ENCODE results near the gene GPRIN3.
"Not testable (repeated sequence)": the region's sequence is repeated elsewhere in the genome, so short reads cannot be mapped to it uniquely, and the experiment has no call there.

Gene GPRIN3

DNA sequence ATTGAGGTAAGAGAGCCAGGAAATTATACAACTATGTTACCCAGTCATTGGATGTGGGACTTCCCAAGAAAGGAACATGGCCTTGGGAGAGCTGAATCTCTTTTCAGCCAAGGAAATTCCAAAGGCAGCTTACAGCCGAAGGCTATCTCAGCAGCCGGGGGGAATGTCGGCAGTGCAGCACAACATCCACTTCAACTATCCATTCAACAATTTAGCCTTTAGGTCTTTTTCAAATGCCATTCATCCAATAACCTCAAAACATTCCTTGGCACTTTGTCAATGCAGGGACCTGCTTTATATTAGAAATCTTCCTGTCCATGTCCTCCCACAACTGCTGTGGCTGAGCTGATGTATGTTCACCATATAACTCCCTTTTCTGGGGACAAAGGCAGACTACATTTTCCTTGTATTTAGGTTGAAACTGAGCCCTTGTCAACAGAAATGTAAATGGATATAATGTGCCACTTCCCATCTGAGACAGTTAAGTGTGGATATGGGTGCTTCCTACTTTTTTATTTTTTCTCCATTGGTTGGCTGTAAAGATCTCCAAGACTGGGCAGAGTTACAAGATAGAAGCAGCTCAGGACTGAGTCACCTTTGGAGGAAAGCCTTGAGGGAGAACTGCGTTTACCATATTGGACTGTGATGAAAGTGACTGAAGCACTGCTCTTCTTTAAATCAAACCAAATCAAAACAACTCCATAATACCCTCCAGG, 94.8 kb downstream of the GPRIN3 start:
- in situ Hi-C loops (cut with MboI; ENCODE audit: low pct_unique_long_range_greater_than_20kb, low sequenced_read_pairs, unreplicated experiment): no loop called here
- no peak for DNase-seq (ENCODE audit: low spot score)
- TF ChIP-seq, protein P1, sequence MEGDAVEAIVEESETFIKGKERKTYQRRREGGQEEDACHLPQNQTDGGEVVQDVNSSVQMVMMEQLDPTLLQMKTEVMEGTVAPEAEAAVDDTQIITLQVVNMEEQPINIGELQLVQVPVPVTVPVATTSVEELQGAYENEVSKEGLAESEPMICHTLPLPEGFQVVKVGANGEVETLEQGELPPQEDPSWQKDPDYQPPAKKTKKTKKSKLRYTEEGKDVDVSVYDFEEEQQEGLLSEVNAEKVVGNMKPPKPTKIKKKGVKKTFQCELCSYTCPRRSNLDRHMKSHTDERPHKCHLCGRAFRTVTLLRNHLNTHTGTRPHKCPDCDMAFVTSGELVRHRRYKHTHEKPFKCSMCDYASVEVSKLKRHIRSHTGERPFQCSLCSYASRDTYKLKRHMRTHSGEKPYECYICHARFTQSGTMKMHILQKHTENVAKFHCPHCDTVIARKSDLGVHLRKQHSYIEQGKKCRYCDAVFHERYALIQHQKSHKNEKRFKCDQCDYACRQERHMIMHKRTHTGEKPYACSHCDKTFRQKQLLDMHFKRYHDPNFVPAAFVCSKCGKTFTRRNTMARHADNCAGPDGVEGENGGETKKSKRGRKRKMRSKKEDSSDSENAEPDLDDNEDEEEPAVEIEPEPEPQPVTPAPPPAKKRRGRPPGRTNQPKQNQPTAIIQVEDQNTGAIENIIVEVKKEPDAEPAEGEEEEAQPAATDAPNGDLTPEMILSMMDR (IDR thresholded peaks at IDR 0.05; ENCODE audit: extremely low read depth, insufficient read depth, missing control alignments): no peak

DNA sequence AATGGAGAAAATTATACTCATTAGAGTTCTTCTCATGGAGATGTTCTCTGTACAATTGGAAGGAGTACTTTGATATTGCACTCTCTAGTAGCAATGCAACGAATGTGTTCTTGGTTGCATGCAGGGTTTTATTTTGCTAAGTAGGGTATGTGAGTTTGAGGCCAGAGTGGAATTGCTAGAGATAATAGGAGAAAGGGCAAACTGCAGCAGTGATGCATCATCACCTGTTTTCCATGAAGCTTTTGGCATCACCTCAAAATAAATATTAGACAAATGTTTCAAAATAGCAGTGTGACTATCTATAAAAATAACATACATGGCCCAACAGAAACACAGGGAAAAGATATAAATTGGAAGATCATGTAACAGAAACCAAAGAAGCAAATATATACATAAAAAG, 103.0 kb downstream of the GPRIN3 start:
- no peak for DNase-seq (ENCODE audit: low spot score)
- TF ChIP-seq, protein P1 (IDR thresholded peaks at IDR 0.05; ENCODE audit: extremely low read depth, insufficient read depth, missing control alignments): no peak
- in situ Hi-C loops (cut with MboI; ENCODE audit: low pct_unique_long_range_greater_than_20kb, low sequenced_read_pairs, unreplicated experiment): no loop called here

DNA sequence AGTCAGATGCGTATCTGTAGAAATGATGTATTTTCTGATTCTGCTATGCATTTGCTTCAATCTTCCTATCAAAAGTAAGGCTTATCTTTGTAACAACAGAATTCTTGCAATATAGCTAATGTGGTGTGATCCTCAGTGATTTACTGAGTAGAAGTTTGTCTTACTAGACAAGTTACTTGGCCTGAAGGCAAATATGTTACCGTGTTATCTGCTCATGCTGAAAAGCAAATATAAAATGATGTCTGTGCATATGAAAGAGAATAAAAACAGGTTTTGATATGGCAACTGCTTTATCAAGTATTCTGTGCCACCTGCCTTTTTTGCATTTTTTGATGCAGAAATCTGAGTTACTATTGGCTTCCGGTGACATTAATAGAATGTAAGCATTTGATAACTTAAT, 103.7 kb downstream of the GPRIN3 start:
- in situ Hi-C loops (cut with MboI; ENCODE audit: low pct_unique_long_range_greater_than_20kb, low sequenced_read_pairs, unreplicated experiment): no loop called here
- TF ChIP-seq, protein P1 (IDR thresholded peaks at IDR 0.05; ENCODE audit: extremely low read depth, insufficient read depth, missing control alignments): no peak
- no peak for DNase-seq (ENCODE audit: low spot score)

DNA sequence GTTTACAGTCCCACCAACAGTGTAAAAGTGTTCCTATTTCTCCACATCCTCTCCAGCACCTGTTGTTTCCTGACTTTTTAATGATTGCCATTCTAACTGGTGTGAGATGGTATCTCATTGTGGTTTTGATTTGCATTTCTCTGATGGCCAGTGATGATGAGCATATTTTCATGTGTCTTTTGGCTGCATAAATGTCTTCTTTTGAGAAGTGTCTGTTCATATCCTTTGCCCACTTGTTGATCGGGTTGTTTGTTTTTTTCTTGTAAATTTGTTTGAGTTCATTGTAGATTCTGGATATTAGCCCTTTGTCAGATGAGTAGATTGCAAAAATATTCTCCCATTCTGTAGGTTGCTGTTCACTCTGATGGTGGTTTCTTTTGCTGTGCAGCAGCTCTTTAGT, 108.2 kb downstream of the GPRIN3 start:
- DNase-seq (ENCODE audit: low spot score); in situ Hi-C loops (cut with MboI; ENCODE audit: low pct_unique_long_range_greater_than_20kb, low sequenced_read_pairs, unreplicated experiment): not testable (repeated sequence)

DNA sequence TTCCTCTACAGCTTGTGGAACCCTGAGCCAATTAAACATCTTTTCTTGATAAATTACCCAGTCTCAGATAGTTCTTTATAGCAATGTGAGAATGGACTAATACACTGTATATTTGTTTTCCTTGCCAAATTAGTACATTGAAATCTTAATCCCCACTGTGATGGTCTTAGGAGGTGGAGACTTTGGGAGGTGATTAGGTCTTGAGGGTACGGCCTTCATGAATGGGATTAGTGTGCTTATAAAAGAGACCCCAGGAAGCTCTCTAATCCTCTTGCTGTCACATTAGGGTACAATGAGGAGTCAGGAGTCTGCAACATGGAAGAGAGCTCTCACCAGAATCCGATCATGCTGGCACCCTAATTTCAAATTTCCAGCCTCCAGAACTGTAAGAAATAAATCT, 109.7 kb downstream of the GPRIN3 start:
- DNase-seq (ENCODE audit: low spot score): no peak
- in situ Hi-C loops (cut with MboI; ENCODE audit: low pct_unique_long_range_greater_than_20kb, low sequenced_read_pairs, unreplicated experiment): no loop called here
- TF ChIP-seq, protein P1 (IDR thresholded peaks at IDR 0.05; ENCODE audit: extremely low read depth, insufficient read depth, missing control alignments): no peak

DNA sequence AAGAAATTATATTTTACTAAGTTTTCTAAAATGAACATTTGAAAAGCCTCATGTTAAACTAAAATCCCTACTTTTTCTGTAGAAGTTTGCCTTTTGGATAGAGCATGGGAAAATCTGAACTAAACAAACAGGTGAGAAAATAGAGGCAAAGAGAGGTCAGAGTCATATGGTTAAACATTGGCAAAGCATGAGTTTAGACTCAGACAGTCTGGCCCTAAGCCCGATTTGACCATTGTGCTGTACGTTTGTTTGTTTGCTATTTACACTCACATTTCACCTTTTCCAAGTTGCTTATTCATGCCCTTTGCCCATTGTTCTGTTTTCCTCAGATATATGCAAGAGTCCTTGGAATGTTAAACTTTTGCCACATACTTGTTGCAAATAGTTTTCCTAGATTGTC, 110.9 kb downstream of the GPRIN3 start:
- in situ Hi-C loops (cut with MboI; ENCODE audit: low pct_unique_long_range_greater_than_20kb, low sequenced_read_pairs, unreplicated experiment): no loop called here
- no peak for DNase-seq (ENCODE audit: low spot score)
- TF ChIP-seq, protein P1 (IDR thresholded peaks at IDR 0.05; ENCODE audit: extremely low read depth, insufficient read depth, missing control alignments): no peak

- TF ChIP-seq, protein P1 (IDR thresholded peaks at IDR 0.05; ENCODE audit: extremely low read depth, insufficient read depth, missing control alignments): no peak
- DNase-seq (ENCODE audit: low spot score): no peak
- in situ Hi-C loops (cut with MboI; ENCODE audit: low pct_unique_long_range_greater_than_20kb, low sequenced_read_pairs, unreplicated experiment): no loop called here
Measured at GRCh38 chr4:89196056-89196674, 111.4 kb downstream of the GPRIN3 start.
